GM18868 (cell line): ENCODE results near the gene OR6K6.

ENCODE experiments used
- ATAC-seq: cut with Tn5 transposase; IDR thresholded peaks from one replicate; pipeline ENCODE4 v1.9.1; 2021; ENCODE audit warnings: mild to moderate bottlenecking, moderate library complexity; ENCODE audit not compliant: unreplicated experiment

The OR6K6 gene

GRCh38 chr1:158800526-158800925 lies 46.0 kb downstream of the OR6K6 start:
- ATAC-seq = no peak

GRCh38 chr1:158801396-158801795 lies 46.9 kb downstream of the OR6K6 start:
- no peak for ATAC-seq

GRCh38 chr1:158803678-158804077 lies 49.2 kb downstream of the OR6K6 start:
- ATAC-seq = no peak
